Nucleus accumbens (tissue), 56 donors: ENCODE results near the gene LLGL2.
"Not testable (repeated sequence)": the region's sequence is repeated elsewhere in the genome, so short reads cannot be mapped to it uniquely, and the experiment has no call there.

Source experiments
- DNase-seq, 56 donors: peaks; one replicate each; lab custom pipeline; 2025; lab: John Stamatoyannopoulos, UW

LLGL2 gene

DNA sequence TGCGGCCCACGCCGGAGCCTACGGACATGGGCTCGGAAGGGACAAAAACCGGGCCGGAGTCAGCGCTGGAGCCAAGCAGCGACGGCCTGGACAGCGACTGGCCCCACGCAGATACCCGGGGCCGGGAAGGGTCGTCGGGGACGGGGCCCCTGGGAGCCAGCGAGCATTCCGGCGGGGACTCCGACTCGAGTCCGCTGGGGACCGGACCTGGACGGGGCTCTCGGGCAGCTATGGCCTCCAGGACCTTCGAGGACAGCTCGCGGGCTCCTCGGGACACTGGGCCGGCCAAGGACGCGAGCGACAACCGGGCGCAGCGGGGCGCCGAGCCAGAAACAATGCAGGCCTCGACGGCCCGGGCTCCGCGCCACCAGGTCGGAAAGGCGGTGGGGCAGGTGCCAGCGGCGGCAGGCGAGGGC is 63.1 kb downstream of the LLGL2 start:
- DNase-seq, result peak in 9 of 56 donors; percentile 45 to 80 (median 67)

DNA sequence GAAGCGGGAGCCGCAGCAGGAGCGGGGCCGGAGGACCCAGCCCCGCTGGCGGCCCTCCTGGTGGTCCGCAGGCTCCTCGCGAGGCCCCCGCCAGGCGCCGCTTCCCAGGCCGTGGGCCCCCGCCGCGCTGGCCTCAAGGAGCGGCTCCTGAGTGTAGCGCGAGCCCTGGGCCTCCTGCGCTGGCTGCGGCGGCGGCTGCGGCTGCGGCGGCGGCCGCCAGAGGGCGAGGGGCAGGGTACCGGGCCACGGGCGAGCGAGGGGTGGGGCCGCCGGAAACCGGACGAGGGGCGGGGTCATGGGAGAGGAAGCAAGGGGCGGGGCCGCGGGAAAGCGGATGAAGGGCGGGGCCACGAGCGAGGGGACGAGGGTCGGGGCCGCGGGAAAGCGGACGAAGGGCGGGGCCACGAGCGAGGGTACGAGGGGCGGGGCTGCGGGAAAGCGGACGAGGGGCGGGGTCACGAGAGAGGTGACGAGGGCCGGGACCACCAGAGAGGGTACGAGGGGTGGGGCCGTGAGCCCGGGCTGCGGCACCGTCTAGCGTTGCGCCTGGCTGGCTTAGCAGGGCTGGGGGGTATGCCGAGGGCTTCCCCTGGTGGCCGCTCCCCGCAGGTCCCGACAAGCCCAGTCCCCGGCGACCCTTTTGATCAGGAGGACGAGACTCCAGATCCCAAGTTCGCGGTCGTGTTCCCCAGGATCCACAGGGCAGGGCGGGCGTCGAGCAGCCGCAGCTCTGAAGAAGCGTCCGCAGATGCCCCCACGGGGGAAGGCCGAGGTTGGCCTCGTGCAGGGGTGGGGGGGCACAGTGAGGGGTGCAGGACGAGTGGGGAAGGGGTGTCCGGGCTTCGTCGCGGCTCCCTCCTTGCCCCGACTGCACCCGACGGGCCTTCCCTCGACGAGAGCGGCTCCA is 63.8 kb downstream of the LLGL2 start:
- DNase-seq, result peak; percentile 30 to 97 (median 86)

DNA sequence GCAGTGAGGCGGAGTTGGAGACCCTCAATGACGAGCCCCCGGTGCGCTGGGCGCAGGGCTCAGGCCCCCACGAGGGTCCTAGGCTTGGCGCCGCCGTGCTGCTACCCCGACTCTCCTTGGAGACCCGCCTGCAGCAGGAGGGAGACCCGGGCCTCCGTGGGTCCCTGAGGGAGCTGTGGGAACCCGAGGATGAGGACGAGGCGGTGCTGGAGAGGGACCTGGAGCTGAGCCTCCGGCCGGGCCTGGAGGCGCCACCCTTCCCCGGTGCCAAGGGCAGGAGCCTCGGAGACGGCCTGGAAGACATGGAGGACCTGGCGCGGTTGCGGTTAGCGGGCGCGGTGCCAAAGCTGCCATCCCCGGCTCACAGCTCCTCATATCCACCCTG is 64.4 kb downstream of the LLGL2 start:
- DNase-seq, result peak in 3 of 56 donors; percentile 16 to 34 (median 25)

DNA sequence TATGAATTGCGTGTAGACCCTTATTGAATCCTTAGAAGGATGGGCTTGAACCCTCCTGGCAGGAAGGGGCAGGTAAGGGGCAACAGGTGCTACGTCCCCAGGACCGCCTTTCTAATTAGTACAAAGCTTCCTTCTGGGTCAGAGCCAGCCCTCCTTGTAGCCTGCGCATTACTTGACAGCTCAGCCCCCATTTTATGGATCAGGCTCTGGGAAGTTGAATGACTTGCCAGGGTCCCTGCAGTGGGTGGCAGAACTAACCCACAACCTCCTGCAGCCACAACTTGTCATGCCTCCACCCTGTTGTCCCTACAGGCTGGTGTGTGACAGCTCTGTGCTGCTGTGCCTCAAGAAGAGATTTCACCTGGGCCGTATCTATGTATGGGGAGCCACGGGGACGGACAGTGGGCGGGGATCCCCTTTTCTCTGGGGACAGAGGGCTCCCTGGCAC is 64.8 kb downstream of the LLGL2 start:
- DNase-seq, result no peak

DNA sequence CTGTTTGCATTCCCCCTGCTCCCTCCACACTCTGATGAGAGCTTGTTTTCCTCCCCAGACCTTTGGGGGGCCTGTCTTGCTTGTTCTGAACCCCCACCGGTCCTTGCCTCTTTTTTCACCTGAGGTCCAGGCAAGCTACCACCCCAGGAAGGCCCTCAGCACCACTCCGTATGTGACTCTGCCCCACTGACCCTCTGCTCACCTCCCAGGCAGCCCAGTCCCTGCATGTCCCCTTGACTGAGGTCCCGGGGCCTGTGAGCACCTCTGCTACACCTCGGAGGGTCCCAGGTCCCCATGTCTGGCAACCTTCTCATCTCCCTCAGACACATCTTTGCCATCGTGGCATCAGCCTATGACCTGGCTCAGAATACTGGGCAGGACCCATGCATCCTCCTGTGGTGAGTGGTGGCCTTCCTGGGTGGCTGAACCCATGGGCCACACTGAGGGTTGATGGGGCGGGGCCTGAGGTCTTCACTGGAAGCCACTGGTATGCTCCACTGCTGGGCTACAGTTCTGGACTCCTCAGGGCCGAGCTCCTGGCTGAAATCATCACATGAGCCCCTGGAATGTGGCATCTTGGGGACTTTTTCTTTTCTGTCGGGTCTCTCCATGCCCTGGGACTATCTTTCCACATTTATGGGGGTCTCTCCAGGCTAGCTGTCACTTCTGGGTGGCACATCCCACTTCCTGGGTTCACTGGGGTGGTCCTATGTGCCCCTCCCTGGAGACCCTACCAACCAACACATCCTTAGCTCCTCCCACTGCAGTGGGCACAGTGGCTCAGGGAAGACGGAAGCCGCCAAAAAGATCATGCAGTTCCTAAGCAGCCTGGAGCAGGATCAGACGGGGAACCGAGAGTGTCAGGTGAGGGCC is 65.6 kb downstream of the LLGL2 start:
- DNase-seq, result no peak

DNA sequence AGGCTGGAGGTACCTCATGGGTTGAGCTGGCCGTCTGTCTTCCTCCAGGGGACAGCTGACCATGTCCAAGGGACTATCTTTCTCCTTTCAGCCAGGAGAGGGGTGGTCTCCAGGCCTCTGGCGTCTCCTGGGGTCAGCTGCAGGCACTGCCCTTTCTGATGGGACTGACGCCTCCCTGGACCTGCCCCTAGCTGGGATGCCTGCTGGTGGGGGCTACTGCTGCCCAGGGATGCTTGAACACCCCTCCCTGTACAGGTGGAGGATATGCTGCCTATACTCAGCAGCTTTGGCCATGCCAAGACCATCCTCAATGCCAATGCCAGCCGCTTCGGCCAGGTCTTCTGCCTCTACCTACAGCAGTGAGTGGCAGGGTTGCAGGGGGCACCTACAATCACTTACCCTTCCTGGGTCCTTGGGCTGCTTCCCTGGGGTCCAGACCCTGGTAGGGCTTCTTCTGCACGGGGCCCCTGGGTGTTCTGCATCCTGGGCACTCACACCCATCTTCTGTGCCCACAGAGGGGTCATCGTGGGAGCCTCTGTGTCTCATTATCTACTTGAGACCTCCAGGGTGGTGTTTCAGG is 66.3 kb downstream of the LLGL2 start:
- no peak for DNase-seq

DNA sequence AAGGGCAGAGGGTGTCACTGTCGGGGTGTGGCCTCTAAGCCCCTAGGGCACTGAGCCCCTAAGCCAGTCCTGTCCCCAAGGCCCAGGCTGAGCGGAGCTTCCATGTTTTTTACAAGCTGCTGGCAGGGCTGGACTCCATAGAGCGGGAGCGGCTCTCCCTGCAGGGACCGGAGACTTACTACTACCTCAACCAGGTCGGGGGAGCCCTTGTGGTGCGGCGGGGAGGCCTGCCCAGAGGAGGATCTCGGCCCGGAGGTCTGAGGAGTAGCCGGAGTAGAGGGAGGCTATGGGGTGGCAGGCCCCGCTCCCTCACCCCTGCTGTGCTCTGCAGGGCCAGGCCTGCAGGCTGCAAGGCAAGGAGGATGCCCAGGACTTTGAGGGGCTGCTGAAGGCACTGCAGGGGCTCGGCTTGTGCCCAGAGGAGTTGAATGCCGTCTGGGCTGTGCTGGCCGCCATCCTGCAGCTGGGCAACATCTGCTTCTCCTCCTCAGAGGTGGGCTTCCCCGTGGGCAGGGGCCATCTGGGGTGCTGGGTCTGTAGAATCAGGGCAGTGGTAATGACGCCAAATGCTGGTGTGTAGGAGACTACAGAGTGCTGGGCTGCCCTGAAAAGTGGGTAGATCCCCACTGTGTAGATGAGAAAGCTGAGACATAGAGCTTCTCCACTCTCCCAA is 67.0 kb downstream of the LLGL2 start:
- DNase-seq, result no peak

DNA sequence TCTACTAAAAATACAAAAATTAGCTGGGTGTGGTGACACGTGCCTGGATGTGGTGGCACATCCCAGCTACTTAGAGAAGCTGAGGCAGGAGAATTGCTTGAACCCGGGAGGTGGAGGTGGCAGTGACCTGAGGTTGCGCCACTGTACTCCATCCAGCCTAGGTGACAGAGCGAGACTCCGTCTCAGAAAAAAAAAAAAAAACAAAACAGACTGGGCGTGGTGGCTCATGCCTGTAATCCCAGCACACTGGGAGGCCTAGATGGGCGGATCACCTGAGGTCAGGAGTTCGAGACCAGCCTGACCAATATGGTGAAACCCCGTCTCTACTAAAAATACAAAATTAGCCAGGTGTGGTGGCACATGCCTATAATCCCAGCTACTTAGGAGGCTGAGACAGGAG is 67.9 kb downstream of the LLGL2 start:
- not testable (repeated sequence) for DNase-seq

DNA sequence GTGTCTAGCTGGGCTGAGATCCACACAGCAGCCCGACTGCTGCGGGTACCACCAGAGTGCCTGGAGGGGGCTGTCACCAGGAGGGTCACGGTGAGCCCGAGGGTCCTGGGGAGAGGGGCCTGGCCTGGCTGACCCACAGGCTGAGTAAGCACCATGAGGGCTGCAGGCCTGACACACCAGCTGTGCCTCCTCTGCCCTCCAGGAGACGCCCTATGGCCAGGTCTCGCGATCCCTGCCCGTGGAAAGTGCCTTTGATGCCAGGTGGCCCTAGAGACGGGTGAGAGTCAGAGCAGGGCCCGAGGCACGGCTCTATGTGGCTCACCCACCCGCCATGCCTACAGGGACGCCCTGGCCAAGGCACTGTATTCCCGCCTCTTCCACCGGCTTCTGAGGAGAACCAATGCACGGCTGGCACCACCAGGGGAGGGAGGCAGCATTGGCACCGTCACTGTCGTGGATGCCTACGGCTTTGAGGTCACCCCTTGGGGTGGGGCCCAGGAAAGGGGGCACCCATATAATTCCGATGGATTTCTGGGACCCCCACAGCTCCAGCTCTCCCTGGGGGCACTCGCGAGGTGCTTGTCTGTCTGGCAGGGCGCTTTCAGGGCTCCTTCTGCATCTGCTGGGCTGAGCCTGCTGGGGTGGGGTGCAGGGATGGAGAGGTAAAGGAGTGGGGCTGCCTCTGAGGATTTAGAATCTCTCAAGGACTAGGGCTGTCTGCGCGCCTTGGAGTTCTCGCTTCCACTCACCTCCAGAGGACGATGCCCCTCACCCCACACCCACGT is 69.2 kb downstream of the LLGL2 start:
- DNase-seq, result no peak

DNA sequence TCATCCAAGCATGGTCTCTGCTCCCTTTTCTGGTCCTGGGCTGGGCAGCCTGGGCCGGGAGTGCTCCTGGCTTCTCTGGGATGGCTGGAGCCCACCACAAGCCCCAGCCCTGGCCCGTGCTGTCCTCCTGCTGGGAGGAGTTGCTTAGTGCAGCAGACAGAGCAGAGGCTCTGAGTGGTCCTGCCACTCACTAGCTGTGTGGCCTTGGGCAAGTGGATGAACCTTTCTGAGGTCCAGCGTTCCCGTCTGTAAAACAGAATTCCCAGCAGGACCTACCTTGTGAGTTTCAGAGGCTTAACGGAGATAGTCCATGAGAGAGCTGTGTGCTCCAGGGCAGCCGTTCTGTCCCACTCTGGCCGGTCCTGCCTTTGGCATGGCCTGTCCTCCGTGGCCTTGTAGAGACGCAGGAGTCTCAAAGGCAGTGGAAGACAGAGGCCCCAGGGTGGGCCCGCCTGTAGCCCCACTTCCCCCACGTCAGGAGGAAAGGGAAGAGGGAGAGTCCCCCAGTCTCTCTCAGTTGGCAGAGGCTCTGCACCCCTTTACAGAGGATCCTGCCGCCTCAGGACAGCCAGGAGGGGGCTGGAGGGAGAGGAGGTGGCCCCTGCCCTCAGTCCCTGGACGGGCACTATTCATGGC is 69.9 kb downstream of the LLGL2 start:
- no peak for DNase-seq

DNA sequence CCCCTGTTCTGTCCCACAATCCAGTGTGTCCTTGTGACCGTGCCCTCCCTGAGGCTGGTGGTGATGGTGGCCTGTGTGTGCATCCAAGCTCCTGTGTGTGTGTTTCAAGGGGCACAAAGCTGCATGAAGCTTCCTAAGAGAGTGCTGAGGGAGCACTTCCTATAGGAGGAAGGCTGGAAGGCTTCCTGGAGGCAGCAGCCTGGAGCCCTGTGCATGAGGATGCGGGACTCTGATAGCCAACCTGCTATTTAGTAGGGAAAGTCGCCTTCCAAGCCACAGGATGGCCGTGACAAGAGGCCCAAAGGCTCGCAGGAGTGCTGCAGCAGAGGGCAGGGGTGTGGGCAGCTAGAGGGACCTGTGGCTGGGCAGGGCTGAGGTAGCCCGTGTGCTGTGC is 70.4 kb downstream of the LLGL2 start:
- no peak for DNase-seq

DNA sequence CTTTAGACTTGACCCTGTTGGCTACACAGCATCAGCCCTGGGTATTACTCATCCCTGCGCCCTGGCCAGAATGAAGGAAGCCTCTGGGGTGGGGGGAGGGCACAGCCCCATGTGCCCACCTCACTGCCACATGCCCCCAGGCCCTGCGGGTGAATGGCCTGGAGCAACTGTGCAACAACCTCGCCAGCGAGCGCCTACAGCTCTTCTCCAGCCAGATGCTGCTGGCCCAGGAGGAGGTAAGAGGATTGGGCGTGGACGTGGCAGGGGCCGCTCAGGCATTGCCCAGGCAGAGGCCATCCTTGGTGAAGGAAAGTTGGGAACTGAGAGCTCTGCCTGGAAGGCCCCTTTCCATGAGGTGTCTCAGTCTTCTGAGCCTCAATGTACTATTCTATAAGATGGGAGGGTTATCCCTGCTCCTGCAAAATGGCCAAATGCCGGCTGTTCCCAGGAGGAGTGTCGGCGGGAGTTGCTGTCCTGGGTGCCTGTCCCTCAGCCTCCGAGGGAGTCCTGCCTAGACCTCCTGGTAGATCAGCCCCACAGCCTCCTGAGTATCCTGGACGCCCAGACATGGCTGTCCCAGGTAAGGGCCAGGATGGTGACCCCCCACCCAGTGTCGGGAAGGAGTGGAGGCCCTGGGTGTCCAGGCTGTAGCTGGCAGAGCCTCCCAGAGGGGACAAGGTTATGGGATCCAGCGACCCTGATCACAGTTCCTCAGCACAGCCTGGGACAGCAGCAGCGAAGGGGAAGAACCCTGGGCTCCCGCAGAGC is 71.0 kb downstream of the LLGL2 start:
- no peak for DNase-seq

DNA sequence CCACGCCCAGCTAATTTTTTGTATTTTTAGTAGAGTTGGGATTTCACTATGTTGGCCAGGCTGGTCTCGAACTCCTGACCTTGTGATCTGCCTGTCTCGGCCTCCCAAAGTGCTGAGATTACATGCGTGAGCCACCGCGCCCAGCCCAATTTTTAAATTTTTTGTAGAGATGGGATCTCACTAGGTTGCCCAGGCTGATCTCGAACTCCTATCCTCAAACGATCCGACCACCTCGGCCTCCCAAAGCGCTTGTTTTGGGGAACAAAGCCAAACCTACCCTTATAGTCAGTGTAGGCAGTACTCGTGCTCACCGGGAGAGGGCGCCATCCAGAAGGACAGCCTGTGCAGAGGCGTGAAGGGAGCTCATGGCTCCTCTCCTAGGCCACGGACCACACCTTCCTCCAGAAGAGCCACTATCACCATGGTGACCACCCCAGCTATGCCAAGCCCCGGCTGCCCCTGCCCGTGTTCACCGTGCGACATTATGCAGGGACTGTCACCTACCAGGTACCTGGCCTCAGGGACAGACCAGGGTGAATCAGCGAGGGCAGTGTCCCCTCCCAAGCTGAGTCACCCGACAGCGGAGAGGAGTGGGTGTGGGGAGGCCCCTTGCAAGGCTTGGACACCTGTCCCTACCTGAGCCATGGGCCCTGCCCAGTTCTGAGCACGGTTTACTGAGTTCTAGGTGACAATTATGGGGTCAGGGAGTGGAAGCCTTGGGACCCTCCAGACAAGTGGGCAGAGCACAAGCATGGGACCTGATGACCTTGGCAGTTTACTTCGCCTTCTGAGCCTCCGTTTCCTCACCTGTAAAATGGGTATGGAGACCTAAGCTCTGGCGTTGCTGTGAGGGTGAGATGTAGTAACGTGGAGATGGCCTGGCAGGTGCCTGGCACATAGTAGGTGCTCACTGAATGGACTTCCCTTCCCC is 75.8 kb downstream of the LLGL2 start:
- DNase-seq, result peak in 16 of 56 donors; percentile 4 to 69 (median 17)

DNA sequence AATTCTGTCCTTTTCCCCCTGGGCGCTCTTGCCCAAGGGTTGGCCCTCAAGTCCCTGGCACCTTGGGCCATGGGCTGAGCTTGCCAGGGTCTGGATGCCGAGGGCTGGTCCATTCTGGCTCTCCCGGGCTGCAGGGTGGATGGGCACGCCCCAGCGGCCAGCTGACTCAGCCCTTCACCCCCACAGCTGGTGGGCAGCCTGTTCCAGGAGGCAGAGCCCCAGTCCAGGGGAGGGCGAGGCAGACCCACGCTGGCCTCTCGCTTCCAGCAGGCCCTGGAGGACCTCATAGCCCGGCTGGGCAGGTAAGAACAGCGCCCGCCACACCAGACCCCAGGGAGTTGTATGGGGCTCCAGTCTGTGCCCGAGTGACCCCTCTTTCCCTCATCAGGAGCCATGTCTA is 77.1 kb downstream of the LLGL2 start:
- DNase-seq, result no peak

DNA sequence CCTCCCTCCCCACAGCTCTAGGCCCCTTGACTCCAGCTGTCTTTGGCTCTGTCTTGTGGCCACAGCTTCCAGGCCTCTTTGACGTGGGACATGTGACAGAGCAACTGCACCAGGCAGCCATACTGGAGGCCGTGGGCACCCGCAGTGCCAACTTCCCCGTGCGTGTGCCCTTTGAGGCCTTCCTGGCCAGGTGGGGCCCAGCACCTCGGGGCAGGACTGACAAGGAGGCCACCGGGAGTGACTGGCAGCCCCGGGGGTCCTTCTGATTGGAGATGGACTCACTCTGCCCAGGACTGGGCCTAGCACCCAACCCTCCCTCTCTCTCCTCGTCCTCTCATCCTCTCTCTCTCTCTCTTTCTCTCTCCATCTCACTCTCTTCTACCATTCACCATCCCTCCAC is 77.6 kb downstream of the LLGL2 start:
- no peak for DNase-seq

DNA sequence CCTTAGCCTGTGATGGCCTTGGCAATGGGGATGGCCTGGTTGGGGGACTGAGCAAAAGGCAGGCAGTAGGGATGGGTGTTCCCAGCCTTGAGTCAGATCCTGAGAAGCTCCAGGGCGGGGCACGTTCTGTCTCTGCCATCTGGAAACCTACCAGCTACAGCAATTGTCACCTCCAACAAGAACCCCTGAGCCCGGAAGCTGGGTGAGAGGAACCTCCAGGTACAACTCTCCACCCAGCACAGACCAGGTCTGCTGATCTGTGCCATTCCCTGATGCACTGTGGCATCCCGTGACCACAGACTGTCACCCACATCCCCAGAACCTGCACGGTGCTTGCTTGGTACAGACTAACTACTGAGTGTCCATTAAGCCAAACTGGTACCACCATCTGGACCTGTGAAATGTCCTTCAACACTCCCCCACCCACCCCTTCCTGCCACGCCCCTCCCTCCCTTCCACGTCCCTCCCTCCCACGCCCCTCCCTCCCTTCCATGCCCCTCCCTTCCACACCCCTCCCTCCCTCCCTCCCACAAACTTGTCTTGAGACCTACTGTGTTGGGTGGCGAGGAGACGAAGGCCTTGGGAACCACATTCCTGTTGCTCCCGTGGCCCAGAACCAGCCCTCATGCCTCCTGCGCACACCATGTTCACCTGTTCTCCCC is 78.7 kb downstream of the LLGL2 start:
- no peak for DNase-seq

DNA sequence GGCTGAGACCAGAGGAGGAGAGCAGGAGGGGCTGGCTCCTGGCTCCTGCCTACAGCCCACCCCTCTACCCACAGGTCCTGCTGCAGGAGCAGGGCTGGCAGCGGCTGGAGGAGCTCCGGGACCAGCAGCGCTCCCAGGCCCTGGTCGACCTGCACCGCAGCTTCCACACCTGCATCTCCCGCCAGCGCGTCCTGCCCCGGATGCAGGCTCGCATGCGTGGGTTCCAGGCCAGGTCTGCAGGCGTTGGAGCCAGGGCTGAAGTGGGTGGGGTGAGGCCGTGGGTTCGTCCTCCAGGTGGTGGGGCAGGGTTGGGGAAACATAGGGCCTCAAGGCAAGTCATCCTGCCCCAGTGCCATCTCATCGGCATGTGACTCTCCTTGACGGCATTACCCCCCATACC is 80.3 kb downstream of the LLGL2 start:
- no peak for DNase-seq
